HepG2 (cell line): ENCODE results near the gene HS3ST3A1. TPM values are rescaled to one million over a fixed set of nuclear protein-coding genes. Genes with fewer than 3 reads are reported as not detected.

Experiments used
- ATAC-seq: fragments of 200-7000 bp; cut with Tn5 transposase; 3 replicates; pipeline ENCODE4 v1.9.1; 2020; ENCODE audit warnings: mild to moderate bottlenecking, moderate library complexity
- BruUV-seq: library from RNA; stranded (reverse); fragments of 400-500 nt; replicated peaks from 2 replicates; lab custom pipeline; 2021; lab: Mats Ljungman, UMichigan
- CTCF ChIA-PET: fragments of 300-600 bp; formaldehyde crosslinking; extraction: SDS; loops from one replicate; lab custom pipeline; 2021; ENCODE audit warnings: low total read pairs, inconsistent platforms, low intra/inter-chr PET ratio; lab: Yijun Ruan, JAX
- POLR2A ChIA-PET: fragments of 350-600 bp; sonication (Branson Sonifier 250); formaldehyde crosslinking; loops from one replicate; lab custom pipeline; 2020; ENCODE audit warnings: antibody characterized with exemption, inconsistent platforms; lab: Yijun Ruan, JAX
- DNase-seq: peaks from one replicate; pipeline ENCODE4 v3.0.0-alpha.2; 2015; ENCODE audit warnings: low spot score
- FAIRE-seq: peaks from 3 replicates; lab custom pipeline; 2011; peaks lifted over from hg19 to GRCh38; lab: Jason Lieb, UNC
- H2AFZ ChIP-seq: one replicate; pipeline ENCODE4 v1.6.1; 2011; ENCODE audit warnings: low read length, inconsistent platforms
- H3K27ac ChIP-seq: fragments of 300-600 bp; 3 replicates; pipeline ENCODE4 v1.8.0; 2011; ENCODE audit warnings: mixed run types, mild to moderate bottlenecking, mixed read lengths, low read length, inconsistent platforms; ENCODE audit not compliant: insufficient read depth; ENCODE audit errors: extremely low read length
- H3K27me3 ChIP-seq, 2 experiments: fragments of 200-600 bp in 1 of 2; 2 replicates in 1 of 2; 3 replicates in 1 of 2; pipeline versions ENCODE4 v1.6.0 to v1.8.0; 2011; ENCODE audit warnings: low read length in 2 of 2, mild to moderate bottlenecking in 2 of 2, moderate library complexity in 2 of 2, inconsistent platforms in 1 of 2; ENCODE audit not compliant: insufficient read depth in 2 of 2, control insufficient read depth in 1 of 2
- H3K36me3 ChIP-seq, 2 experiments: fragments of 200-600 bp in 1 of 2; replicated peaks in 1 of 2; 2 replicates in 1 of 2; 3 replicates in 1 of 2; pipeline versions ENCODE4 v1.5.1 to v1.8.0; 2011; ENCODE audit warnings: low read length in 2 of 2, inconsistent platforms in 1 of 2; ENCODE audit not compliant: insufficient read depth in 2 of 2, control insufficient read depth in 1 of 2
- H3K4me1 ChIP-seq: 2 replicates; pipeline ENCODE4 v1.5.1; 2012; ENCODE audit warnings: low read length, inconsistent platforms; ENCODE audit not compliant: insufficient read depth
- H3K4me2 ChIP-seq: 2 replicates; pipeline ENCODE4 v1.6.0; 2011; ENCODE audit warnings: low read depth, low read length, inconsistent platforms
- H3K4me3 ChIP-seq, 3 experiments: fragments of 200-600 bp in 1 of 3; sonication (generic), shearing (Covaris generic) in 1 of 3; replicated peaks in 1 of 3; 2 replicates each; pipeline ENCODE4 v1.5.1; 2011 to 2016; ENCODE audit warnings: low read length in 3 of 3, inconsistent platforms in 2 of 3, low read depth in 2 of 3, mild to moderate bottlenecking in 2 of 3, control low read depth in 1 of 3, mixed read lengths in 1 of 3; ENCODE audit not compliant: insufficient read depth in 1 of 3
- H3K79me2 ChIP-seq: one replicate; pipeline ENCODE4 v1.6.1; 2011; ENCODE audit warnings: low read length, inconsistent platforms; ENCODE audit not compliant: insufficient read depth
- H3K9ac ChIP-seq: 2 replicates; pipeline ENCODE4 v1.6.0; 2011; ENCODE audit warnings: mild to moderate bottlenecking, low read depth, low read length, inconsistent platforms; ENCODE audit not compliant: insufficient read depth
- H3K9me3 ChIP-seq: 2 replicates; pipeline ENCODE4 v1.5.1; 2012; ENCODE audit warnings: mild to moderate bottlenecking, low read length
- H4K20me1 ChIP-seq: 2 replicates; pipeline ENCODE4 v1.6.0; 2011; ENCODE audit warnings: inconsistent platforms, mild to moderate bottlenecking, low read length, moderate library complexity; ENCODE audit not compliant: insufficient read depth
- HOXA9 ChIP-seq: sonication (generic); formaldehyde crosslinking; IDR thresholded peaks from 2 replicates; pipeline ENCODE4 v1.8.1; 2022; ENCODE audit warnings: missing genetic modification reagents, mild to moderate bottlenecking, moderate library complexity, borderline replicate concordance
- RORA ChIP-seq: sonication (generic); formaldehyde crosslinking; IDR thresholded peaks from 2 replicates; pipeline ENCODE4 v1.5.0; 2020; ENCODE audit warnings: mild to moderate bottlenecking, missing genetic modification reagents, moderate library complexity
- TCF7 ChIP-seq: sonication (generic); IDR thresholded peaks from 2 replicates; pipeline ENCODE4 v1.6.1; 2016; ENCODE audit warnings: antibody characterized with exemption, low read depth
- ZKSCAN8 ChIP-seq: IDR thresholded peaks from 2 replicates; pipeline ENCODE4 v1.6.1; 2016; ENCODE audit warnings: borderline replicate concordance, missing genetic modification reagents, missing compliant biosample characterization
- ZNF720 ChIP-seq: sonication (generic); formaldehyde crosslinking; IDR thresholded peaks from 2 replicates; pipeline ENCODE4 v1.4.0; 2020; ENCODE audit warnings: missing genetic modification reagents
- WGBS: methylation state at CpG from one replicate; pipeline ENCODE4 v1.1.6; 2017; ENCODE audit warnings: low lambda C conversion rate; 5-methylcytosine and 5-hydroxymethylcytosine counted together
- in situ Hi-C: cut with HindIII; loops from 2 replicates; pipeline ENCODE4 v1.10.0; 2017; ENCODE audit warnings: low pct_unique_long_range_greater_than_20kb; ENCODE audit not compliant: extremely low pct_ligation_motif_present
- intact Hi-C: fragments of 100-400 bp; cut with micrococcal nuclease; formaldehyde crosslinking; loops from one replicate; pipeline ENCODE4 v1.10.0; 2022; ENCODE audit not compliant: unreplicated experiment
- polyA plus RNA-seq, 8 experiments: library from polyadenylated mRNA; depleted of rRNA in 3 of 8; stranded (reverse) in 7 of 8; unstranded in 1 of 8; fragments of >200 nt; fragmentation: Illumina TruSeq in 4 of 8; extraction: Trizol in 4 of 8; gene quantifications; 2 replicates each; pipeline versions ENCODE4 v1.2.1 to v1.2.3, GENCODE V29; 2011 to 2016; ENCODE audit warnings: low read depth in 4 of 8, missing spikeins in 1 of 8, mixed read lengths in 1 of 8; ENCODE audit not compliant: insufficient read depth in 1 of 8
- total RNA-seq, 5 experiments: library from RNA; depleted of rRNA; stranded (reverse); fragments of >200 nt; fragmentation: Illumina TruSeq; extraction: Trizol; gene quantifications; 2 replicates each; pipeline ENCODE4 v1.2.3, GENCODE V29; 2016; ENCODE audit warnings: low read depth in 1 of 5
- TF ChIP-seq, protein P1 (sequence below): IDR thresholded peaks from 2 replicates; pipeline ENCODE4 v1.6.1; 2012; ENCODE audit warnings: inconsistent platforms
- TF ChIP-seq, protein P2 (sequence below): IDR thresholded peaks from 2 replicates; pipeline ENCODE4 v1.6.1; 2016; ENCODE audit warnings: low read depth, borderline replicate concordance
- TF ChIP-seq, protein P3 (sequence below): sonication (generic); formaldehyde crosslinking; IDR thresholded peaks from 2 replicates; pipeline ENCODE4 v1.4.0; 2020; ENCODE audit warnings: low read depth, missing genetic modification reagents

Gene HS3ST3A1
- total and polyA plus RNA-seq, 2 of the 13 experiments (the other 11 are each of a cell fraction or from before 2014, with no cell fraction given), result 1.3 to 3.5 TPM

DNA sequence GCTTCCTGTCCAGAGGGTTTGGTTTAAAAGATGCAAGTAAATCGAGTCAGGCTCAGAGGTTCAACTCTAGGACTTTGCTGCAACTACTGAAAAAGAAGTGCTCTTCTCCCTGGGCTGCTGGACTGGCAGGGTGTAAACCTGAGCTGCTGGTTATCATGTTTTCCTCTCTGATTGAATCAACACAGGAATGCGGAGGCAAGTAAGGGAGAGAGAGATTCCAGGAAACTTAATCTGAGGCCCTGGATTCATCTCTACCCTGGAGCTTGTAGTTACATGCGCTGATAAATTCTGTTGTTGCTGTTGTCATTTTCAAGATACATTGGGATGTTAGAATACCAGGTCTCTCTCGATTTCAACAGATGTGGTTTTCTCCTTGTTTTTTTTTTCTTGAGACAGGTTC is 8.2 kb upstream of the HS3ST3A1 start:
- POLR2A ChIA-PET, result no interaction called here
- Histone ChIP-seq H3K4me3 (no peak overlapping the region), H4K20me1 (no peaks in the 10 kb centered on the region), H3K36me3 (no peaks in the 10 kb centered on the region), H3K9me3 (no peaks in the 10 kb centered on the region), H2AFZ (no peak overlapping the region), H3K4me2 (no peak overlapping the region), H3K4me1 (no peaks in the 10 kb centered on the region), H3K27me3 (peaks cover 0 to 12% of the 10 kb centered on the region in 2 experiments; a peak in 3 of 5 replicates), H3K9ac (no peak overlapping the region), H3K79me2 (no peaks in the 10 kb centered on the region), H3K27ac (no peak overlapping the region)
- intact Hi-C loops, result no loop called here
- FAIRE-seq, result no peak
- WGBS, result 16% methylated on average over 4 of the region's 4 CpGs
- CTCF ChIA-PET, result no interaction called here
- no peak for DNase-seq
- in situ Hi-C loops, result no loop called here
- no peak for ATAC-seq
- TF ChIP-seq ZKSCAN8 (CRISPR knock-in tag), result no peak
- TF ChIP-seq TCF7, result no peak
- TF ChIP-seq RORA (CRISPR knock-in tag), result no peak
- TF ChIP-seq, protein P1, sequence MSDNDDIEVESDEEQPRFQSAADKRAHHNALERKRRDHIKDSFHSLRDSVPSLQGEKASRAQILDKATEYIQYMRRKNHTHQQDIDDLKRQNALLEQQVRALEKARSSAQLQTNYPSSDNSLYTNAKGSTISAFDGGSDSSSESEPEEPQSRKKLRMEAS, result no peak
- TF ChIP-seq, protein P2, sequence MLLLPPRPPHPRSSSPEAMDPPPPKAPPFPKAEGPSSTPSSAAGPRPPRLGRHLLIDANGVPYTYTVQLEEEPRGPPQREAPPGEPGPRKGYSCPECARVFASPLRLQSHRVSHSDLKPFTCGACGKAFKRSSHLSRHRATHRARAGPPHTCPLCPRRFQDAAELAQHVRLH (CRISPR knock-in tag), result no peak
- TF ChIP-seq, protein P3, sequence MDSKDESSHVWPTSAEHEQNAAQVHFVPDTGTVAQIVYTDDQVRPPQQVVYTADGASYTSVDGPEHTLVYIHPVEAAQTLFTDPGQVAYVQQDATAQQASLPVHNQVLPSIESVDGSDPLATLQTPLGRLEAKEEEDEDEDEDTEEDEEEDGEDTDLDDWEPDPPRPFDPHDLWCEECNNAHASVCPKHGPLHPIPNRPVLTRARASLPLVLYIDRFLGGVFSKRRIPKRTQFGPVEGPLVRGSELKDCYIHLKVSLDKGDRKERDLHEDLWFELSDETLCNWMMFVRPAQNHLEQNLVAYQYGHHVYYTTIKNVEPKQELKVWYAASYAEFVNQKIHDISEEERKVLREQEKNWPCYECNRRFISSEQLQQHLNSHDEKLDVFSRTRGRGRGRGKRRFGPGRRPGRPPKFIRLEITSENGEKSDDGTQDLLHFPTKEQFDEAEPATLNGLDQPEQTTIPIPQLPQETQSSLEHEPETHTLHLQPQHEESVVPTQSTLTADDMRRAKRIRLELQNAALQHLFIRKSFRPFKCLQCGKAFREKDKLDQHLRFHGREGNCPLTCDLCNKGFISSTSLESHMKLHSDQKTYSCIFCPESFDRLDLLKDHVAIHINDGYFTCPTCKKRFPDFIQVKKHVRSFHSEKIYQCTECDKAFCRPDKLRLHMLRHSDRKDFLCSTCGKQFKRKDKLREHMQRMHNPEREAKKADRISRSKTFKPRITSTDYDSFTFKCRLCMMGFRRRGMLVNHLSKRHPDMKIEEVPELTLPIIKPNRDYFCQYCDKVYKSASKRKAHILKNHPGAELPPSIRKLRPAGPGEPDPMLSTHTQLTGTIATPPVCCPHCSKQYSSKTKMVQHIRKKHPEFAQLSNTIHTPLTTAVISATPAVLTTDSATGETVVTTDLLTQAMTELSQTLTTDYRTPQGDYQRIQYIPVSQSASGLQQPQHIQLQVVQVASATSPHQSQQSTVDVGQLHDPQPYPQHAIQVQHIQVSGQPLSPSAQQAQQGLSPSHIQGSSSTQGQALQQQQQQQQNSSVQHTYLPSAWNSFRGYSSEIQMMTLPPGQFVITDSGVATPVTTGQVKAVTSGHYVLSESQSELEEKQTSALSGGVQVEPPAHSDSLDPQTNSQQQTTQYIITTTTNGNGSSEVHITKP (CRISPR knock-in tag), result no peak
- TF ChIP-seq ZNF720 (CRISPR knock-in tag), result no peak
- no peak for TF ChIP-seq HOXA9 (CRISPR knock-in tag)
- BruUV-seq, result no TSS peak
